GM03348 (cell line): ENCODE measurements around the gene CCDC97.

Experiments
- DNase-seq: peaks from one replicate; pipeline ENCODE4 v3.0.0; 2012; ENCODE audit warnings: low spot score

Gene CCDC97

DNA sequence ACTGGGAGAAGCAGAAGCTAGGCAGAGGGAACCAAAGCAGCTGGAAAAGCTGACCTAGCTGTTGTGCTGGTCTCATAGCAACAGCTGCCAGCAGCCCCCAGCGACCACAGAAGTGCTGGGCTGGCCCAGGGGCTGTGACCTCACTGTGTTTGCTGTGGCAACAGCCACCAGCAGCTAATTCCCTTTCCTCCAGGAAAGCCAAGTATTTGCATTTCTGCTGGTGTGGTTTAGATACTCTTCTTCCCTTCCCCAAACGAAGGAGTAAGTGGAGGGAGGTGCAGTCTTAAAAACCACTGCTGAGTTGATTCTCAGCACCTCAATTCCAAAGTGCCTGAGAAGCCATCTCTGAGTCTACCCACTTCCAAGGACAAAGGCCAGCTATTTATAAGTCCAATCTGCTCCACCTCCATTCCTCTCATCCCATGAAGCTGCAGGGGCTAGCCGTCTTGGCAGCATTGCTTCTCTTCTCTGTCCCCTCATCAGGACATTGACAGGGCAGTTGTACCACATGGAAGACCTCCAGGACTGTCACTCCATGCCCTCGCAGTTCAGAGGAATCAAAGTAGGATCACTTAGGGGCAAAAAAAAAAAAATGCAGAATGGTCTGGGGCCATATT is 11.5 kb upstream of the CCDC97 start:
- peak; percentile 80 for DNase-seq

DNA sequence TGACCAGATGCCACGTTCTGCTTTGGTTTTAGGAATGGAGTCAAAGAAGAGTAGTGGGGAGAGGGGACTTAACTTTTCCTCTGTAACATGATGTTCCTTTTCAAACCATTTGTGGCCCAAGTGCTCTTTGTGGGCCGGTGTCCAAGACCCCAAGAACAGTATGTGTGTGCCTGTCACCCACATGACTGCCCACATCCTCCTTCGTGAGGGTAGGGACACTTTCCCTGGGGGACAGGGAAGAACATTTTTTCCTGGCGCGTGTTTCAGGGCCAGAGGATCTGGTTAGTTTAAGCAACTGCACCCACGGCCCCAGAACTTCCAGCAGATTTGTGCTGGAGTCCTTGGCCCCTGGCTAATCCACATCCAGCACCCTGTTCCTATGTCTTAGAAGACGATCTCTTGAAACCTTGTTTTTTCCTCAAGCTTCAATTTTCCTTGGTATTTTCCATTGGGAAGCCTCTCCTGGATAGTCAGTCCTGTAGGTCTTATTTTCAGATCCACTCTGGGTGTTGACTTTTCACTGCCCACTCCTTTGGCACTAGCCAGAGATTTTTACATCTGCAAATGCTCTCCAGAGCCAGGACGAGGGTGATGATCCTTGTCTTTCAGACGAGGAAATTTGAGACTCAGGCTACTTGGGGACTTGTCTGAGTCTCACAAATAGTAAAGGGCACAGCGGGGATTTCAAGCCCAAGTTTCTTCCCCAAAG is 10.8 kb upstream of the CCDC97 start:
- DNase-seq = peak; percentile 43

DNA sequence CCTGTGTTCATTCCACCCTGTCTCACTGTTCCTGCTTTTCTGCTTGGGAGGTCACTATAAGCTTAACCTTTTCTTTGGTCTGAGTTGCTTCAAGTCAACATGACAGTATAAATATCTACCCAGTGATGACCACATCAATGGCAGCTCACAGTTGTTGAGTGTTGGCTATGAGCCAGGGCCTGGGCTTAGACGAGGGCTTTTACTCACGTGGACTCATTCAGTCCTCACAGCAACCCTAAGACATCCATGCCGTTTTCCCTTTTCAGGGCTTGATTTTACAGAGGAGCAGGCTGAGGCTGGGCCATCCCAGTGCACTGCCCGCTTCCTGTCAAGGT is 10.2 kb upstream of the CCDC97 start:
- DNase-seq = peak; percentile 43

DNA sequence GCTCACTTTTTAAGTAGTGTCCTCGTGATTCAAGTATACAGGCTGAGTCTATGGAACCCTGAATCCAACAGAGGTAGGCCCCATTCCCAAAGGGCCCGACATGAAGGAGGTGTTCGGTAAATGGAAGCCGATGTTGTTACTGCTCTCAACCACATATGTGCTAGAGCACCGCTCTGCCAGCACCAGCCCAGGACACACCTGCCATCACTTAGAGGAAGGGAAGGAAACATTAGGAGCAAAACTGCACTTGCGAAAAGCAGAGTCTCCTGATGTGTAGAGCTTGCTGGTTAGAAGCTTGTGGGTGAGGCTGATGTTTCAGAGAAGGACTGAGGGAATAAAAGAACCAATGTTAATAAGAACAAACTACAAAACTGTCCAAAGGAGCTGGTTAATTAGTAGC is 9.4 kb upstream of the CCDC97 start:
- DNase-seq = no peak

DNA sequence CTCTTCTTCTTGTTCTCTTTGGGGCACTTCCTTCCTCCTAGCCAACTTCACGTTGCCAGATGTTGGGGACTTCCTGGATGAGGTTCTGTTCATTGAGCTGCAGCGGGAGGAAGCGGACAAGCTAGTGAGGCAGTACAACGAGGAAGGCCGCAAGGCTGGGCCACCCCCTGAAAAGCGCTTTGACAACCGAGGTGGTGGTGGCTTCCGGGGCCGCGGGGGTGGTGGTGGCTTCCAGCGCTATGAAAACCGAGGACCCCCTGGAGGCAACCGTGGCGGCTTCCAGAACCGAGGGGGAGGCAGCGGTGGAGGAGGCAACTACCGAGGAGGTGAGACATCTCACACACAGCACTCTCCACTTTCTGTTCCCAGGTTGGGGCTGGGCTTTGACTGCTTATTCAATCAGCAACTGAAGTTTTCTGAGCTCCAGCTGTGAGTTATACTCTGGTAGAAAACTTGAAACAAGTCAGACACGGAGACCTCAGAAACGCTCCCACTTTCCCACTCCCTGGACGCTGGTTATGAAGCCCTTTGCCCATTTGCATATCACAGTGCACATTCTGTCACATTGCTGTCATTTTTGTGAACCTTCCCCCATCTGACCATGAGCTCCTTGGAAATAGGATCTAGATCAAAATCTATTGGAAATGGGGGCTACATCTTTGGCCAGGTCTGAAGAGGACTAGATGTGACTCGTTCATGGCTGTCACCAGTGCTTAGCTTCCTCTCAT is 7.2 kb upstream of the CCDC97 start:
- DNase-seq = no peak

DNA sequence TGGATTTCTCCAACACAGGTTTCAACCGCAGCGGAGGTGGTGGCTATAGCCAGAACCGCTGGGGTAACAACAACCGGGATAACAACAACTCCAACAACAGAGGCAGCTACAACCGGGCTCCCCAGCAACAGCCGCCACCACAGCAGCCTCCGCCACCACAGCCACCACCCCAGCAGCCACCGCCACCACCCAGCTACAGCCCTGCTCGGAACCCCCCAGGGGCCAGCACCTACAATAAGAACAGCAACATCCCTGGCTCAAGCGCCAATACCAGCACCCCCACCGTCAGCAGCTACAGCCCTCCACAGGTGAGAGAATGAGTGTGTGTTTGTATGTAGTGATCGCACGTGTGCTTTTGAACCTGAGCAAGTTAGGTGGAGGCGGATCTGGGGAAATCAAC is 6.0 kb upstream of the CCDC97 start:
- no peak for DNase-seq

DNA sequence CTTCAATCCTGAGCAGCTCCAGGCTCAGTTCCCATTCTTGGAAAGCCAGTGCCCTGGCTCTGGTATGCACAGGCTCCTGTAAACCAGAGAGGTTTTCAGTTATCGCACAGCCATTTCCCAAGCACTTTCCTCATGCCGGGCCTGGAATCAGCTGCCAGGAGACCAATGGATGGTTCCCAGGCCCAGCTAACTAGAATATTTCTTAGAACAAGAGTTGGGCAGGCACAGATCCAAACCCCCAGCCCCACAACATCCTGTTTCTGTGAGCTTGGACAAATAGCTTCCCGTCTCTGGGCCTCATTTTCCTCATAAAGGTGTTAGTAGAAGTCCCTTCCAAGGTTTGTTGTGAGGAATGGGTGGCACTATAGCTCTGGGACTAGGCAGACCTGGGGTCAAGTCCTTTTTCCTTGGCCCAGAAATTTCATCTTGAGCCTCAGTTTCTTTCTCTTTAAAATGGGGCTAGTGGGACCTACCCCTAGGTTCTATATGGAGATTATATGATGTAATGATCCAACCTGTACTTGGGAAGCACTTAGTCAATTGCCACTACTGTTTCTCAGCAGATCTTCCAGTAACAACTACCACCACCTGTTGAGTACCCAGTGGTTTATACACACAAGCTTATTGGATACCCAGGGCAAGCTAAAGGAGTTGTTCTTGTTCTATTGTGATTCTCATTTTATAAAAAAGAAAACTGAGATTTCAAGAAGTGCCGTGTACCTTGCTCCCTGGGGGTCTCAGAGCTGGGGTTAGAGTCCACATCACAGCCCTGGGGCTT is 5.1 kb upstream of the CCDC97 start:
- no peak for DNase-seq

DNA sequence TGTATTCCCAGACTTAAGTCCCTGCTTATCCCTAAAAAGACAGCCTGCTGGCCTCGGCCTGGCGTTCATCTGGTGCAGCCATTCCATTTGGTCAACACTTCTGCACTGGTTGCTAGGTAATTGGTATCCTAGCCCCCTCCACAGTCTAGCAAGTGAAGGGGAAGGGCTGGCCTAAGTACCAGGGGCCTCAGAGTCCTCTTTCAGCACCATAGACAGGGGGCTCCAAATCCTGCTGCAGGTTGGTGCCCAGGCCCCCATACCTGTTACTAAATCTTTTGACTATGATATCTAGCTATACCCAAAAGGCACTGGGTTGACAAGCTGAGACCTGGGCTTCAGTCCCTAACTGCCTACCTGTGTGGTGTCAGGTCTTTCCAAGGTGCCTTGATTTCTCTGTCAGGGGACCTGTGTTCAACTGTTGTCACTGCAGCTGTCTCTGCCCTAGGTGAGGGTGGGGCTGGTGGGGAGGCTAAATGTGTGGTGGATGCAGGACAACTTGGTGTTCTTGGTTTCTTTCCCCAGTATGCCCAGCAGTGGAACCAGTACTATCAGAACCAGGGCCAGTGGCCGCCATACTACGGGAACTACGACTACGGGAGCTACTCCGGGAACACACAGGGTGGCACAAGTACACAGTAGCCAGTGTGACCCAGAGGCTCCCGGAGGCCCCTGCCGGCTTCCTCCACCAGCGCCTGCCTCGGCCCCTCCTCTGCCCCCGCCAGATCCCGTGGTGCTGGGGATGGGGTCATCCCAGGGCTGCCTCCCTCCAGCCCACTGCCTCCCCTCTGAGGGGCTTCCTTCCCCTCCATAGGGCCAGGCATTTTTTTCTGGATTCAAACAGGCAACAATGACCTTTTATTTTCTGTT is 3.8 kb upstream of the CCDC97 start:
- no peak for DNase-seq

DNA sequence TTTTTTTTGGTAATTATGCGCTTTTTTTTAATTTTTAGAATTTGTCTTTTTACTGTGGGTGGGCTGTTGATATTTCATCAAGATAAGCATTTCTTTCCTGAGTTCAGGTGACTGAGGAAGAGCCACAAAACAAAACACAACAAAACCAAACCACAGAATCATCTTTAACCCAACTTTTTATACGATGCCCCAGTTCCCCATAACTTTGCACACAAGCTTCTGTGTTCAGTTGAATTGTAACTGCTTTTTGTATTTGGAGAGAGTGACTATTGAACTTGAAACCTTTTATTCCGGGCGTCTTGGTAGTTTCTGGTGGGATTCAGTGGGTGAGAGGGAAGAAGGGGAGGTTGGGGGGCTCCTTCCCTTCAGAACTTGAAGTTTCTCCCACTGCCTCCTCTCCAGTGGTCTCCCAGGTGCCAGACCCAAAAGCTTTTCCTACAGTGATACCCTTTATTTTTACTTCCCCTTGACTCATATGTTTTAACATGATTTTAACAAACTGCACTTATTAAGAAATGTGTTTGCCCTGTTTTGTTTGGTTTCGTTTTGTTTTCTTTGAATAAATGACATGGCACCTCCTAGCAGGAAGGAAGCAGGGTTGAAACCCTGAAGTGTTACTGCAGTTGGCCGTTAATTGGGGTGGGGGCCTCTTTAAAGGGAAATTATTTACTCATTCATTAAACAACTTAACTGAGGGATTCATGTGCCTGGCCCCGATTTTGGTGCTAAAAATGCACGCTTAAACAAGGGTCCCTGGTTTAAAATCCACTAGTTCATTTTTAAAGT is 2.7 kb upstream of the CCDC97 start:
- DNase-seq = no peak

DNA sequence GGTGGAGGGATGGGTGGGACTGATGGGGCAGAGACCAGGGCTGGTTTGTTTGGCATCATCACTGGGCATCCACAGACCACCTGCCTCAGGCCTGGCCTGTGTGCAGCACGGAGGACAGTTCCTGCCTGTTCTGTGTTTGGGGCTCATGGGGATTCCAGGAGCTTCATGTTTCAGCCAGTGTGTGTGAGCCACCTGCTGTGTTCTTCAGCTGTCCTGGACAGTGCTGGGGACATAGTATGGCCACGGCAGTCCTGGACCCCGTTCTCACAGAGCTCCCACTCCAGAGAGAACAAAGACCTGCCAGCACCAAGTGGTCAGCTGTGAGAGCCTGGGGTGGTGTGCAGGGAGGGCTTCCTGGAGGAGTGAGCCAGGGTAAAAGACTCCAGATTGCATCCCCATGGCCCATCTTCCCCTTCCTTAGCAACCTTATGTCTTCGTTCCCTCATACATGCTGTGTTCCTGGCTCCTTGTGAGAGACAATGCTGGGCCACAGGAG is 2.0 kb upstream of the CCDC97 start:
- no peak for DNase-seq

DNA sequence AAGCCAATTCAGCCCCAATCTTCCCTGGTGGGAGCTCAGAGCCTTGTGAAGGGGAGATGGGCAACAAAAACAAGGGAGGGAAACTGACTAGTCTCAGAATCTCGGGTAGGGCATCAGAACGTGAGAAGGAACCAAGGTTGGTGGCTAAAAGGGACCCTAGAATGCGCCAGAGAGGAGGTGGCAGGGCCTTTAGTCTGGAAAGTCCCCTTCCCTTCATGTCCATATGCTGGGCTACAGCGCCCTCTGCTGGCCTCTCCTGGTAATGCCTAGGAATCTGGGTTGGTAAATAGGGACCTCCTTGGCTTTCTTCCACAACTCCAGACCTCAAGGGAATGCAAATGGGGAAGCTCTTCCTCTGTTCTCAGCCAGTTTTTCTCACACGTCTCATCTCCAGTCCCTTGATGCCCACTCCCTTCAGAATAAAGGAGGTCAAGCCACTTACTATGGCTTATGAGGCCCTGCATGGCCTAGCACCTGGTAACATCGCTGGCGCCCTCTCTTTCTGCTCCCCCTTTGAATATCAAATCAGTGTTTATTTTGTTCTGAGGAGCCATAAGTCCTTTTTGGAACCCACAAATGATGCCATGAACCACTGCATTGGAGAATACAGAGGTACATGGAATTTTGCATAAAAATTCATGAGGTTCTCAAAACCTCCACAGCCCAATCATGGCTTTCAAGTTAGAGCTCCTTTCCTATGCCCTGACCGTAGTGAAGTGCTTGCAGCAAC is 1.4 kb upstream of the CCDC97 start:
- peak; percentile 89 for DNase-seq

DNA sequence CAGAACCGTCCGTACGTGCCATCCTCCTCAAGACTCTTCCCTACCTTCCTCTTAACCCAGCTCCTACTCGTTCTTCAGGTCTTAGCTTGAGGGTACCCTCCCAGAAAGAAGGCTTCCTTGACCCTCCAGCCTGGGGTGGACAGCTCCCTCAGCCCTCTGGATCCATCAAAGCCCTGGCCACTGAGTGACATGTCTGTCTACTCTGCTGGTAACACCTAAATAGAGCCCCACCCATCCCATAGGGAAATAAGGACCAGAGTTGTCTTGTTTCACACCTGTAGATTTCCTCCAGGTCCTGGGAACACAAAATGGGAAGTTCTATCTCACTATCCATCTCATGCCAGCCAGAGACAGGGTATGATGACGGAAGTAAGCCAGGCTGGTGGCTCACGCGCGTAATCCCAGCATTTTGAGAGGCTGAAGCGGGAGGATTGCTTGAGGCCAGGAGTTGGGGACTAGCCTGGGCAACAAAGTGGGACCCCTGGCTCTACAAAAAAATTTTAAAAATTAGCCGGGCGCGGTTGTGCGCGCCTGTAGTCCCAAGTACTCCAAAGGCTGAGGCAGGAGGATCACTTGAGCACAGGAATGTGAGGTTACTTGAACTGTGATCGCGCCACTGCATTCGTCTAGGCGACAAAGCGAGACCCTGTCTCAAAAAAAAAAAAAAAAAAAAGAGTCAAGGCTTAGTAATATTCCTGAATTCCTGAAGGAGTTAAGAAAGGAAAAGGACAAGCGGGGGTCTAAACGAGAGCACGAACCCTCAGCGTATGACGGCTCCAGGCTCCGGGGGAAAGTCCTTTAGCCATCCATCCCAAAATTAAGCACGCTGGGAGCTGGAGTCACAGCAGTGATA is 566 bp upstream of the CCDC97 start:
- DNase-seq = no peak

DNA sequence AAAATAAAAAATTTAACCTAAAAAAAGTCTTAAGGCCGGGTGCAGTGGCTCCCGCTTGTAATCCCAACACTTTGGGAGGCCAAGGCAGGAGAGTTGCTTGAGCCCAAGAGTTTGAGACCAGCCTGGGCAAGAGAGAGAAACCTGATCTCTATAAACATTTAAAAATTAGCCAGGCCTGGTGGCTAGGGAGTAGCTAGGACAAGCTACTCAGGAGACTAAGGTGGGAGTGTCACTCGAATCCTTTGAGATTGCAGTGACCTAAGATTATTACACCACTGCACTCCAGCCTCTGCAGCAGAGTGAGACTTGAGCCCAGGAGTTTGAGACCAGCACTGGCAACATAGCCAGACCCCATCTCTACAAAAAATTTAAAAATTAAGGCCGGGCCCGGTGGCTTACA is 1.1 kb downstream of the CCDC97 start:
- no peak for DNase-seq

DNA sequence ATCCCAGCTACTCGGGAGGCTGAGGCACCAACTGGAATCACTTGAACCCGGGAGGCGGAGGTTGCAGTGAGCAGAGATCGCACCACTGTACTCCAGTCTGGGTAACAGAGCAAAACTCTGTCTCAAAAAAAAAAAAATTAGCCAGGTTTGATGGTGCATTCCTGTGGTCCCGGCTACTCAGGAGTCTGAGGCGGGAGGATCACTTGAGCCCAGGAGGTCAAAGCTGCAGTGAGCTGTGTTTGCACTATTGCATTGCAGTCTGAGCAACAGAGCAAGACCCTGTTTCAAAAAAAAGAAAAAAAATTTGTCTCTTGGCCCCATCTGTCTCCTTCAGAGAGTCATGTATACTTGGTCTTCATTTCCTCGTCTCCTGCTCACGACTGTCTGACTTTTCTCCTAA is 1.6 kb downstream of the CCDC97 start:
- DNase-seq = no peak

DNA sequence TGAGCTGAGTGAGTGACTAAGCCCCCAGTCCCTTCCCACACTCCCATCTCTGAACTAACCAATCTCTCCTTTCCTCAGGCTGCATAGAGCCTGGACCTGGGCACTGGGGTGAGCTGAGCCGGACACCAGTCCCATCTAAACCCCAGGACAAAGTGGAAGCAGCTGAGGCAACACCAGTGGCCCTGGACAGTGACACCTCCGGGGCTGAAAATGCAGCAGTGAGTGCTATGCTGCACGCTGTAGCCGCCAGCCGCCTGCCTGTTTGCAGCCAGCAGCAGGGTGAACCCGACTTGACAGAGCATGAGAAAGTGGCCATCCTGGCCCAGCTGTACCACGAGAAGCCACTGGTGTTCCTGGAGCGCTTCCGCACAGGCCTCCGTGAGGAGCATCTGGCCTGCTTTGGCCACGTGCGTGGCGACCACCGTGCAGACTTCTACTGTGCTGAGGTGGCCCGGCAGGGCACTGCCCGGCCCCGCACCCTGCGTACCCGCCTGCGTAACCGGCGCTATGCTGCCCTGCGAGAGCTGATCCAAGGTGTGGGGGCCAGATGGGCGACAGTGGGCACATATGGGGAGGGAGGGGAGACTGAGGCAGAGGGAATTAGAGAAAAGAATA is 6.4 kb downstream of the CCDC97 start:
- DNase-seq = no peak

DNA sequence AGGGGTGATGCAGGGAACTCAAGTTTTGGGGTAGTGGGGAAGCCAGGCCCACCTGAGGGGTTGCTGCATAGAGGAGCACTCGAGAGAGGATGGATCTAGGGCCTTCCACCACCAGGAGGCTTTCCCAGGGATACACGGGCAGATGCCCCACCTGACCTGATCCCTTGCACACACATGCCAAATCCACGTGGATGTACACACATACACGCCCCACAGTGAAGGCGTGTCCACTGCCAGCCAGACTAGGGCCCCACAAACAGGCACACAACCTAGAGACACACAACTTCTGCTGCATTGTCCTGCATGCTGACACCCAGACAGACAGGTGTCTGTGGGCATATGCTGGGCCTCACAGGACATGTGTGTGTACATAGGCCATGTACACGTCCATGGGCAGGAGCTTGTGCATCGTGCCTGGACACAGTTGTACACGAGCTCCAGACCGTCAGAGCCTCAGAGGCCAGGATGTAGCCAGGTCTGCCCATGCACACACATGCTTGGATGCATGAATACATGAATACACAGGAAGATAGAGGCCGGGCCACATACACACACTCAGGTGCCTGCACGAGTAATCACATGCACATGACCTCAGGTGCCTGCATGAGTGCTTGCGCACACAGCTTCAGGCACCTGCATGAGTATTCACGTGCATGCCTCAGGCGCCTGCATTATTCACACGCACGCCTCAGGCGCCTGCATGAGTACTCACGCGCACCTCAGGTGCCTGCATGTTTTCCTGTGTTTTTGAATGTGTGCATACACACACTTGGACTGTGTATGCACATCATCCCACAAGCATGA is 8.9 kb downstream of the CCDC97 start:
- no peak for DNase-seq

DNA sequence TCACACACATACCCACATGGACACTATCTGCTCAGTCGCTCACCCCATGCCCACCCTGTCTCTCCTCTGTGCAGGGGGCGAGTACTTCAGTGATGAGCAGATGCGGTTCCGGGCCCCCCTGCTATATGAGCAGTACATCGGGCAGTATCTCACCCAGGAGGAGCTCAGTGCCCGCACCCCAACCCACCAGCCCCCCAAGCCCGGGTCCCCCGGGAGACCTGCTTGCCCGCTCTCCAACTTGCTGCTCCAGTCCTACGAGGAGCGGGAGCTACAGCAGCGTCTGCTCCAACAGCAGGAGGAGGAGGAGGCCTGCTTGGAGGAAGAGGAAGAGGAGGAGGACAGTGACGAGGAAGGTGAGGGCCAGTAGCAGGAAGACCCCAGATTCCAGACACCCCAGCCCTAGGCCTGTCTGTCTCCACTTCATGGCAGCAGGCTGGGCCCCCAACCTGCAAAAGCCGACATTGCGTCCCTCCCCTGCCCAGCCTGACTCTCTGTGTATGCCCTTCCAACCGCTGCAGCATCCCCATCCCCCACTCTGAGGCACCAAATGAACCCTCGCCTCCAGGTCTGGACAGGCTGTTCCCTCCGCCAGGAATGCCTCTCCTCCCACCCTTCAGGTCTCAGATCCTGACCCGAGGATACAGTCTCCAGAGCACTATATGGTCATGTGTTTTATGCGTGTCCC is 9.7 kb downstream of the CCDC97 start:
- no peak for DNase-seq
